ENCODE data around the gene MOSPD3.

MOSPD3 gene

GRCh38 chr7:100591596-100591995 is 20.7 kb upstream of the MOSPD3 start:
- DNase-seq (ENCODE audit: low spot score) = no peak

- no peak for DNase-seq (ENCODE audit: low spot score)
Measured at GRCh38 chr7:100595188-100595587, 17.2 kb upstream of the MOSPD3 start.

DNA sequence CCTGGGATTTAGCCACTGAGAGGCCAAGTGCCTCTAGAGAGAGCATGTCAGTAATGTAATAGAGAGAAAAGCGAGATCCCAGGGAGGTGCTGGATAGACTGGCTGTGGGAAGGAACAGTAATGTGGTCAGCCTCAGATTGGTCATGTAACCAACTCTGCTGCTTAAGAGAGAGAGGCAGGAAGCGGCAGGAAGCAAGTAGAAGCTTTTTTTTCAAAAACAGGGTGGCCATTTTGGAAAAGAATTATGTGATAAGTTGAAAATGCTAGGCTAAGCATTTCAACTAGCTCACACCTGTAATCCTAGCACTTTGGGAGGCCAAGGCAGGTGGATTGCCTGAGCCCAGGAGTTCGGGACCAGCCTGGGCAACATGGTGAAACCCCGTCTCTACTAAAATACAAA is 13.9 kb upstream of the MOSPD3 start:
- no peak for DNase-seq (ENCODE audit: low spot score)

DNA sequence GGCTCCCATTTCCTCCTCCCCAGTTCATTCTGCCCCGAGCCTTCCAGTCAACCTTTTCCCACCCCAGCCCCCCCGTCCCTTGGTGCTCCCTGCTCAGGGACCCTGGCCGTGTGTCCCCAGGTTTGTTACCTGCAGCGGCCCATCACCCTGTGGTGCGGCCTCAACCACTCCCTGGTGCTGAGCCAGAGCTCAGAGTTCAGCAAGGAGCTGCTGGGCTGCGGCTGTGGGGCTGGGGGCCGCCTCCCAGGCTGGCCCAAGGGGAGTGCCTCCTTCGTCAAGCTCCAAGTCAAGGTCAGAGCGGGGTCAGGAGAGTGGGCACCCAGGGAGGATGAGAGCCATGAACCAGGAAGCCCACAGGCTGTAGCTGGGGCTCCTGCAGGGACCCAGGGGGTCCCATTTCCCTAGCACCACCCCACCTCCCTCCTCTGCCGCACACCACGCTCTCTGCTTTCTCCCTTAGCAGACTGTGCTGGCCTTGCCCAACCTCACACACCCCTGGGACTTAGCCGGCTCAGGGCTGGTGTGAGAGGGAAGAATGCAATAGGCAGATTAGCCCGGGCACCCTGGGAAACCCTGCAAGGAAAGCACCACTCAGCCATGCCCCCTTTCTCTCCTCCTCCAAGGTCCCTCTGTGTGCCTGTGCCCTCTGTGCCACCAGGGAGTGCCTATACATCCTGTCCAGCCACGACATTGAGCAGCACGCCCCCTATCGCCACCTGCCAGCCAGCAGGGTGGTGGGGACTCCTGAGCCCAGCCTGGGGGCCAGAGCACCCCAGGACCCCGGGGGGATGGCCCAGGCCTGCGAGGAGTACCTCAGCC is 12.2 kb upstream of the MOSPD3 start:
- no peak for DNase-seq (ENCODE audit: low spot score)

DNA sequence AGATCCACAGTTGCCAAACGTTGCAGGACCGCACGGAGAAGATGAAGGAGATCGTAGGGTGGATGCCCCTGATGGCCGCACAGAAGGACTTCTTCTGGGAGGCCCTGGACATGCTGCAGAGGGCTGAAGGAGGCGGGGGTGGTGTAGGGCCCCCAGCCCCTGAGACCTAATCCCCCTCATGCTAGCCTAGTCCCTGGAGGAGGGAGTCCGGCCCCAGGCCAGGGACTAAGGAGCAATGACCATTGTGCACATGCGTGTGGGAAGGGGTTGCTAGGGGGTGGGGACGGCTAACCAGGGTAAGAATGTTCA is 11.7 kb upstream of the MOSPD3 start:
- no peak for DNase-seq (ENCODE audit: low spot score)

DNA sequence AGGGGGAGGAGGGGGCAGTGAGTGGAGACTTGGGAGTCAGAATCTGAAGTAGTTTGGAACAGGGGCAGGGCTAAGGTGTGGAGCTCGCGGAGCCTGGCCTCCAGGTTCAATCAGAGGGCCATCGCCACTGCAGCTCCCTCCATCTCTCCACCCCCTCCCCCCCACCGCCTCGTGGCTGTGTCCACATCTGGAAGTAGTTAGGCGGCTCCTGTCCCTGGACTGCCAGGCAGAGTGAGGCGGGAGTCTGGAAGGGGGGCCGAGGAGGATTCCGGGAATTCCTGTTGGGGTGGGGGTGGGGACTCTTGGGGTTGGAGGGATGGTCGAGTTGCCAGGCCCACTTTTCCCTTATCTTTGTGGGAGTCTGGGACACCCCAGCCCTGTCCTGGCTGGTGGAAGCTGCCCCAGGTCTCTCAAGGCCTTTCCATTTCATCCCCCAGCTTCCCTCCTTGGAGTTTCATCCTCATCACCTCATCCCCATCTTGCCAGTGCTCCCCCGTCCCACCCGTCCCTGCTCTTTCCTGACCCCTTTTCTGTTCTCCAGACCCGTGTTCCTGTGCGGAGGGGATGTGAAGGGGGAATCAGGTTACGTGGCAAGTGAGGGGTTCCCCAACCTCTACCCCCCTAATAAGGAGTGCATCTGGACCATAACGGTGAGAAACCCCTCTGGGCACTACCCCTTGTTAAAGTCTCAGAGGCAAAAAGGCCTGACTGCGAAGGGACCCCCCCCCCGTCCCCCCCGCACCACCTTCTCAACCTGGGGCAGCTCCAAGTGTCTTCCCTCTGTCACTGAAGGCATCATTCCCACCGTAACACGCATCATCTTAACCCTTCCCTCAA is 9.2 kb upstream of the MOSPD3 start:
- DNase-seq (ENCODE audit: low spot score) = no peak

DNA sequence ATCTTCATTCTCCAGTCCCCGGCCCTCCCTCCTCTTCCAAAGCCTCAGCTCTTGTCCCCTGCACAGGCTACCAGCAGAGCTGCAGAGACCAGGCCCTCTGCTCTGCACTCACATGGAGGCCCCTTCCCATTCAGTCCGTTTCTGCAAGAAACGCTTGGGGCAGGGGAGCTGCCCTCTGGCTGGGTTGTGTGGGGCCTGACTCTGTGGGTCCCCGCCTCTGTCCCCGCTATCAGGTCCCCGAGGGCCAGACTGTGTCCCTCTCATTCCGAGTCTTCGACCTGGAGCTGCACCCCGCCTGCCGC is 8.7 kb upstream of the MOSPD3 start:
- peak; percentile 39 for DNase-seq (ENCODE audit: low spot score)

DNA sequence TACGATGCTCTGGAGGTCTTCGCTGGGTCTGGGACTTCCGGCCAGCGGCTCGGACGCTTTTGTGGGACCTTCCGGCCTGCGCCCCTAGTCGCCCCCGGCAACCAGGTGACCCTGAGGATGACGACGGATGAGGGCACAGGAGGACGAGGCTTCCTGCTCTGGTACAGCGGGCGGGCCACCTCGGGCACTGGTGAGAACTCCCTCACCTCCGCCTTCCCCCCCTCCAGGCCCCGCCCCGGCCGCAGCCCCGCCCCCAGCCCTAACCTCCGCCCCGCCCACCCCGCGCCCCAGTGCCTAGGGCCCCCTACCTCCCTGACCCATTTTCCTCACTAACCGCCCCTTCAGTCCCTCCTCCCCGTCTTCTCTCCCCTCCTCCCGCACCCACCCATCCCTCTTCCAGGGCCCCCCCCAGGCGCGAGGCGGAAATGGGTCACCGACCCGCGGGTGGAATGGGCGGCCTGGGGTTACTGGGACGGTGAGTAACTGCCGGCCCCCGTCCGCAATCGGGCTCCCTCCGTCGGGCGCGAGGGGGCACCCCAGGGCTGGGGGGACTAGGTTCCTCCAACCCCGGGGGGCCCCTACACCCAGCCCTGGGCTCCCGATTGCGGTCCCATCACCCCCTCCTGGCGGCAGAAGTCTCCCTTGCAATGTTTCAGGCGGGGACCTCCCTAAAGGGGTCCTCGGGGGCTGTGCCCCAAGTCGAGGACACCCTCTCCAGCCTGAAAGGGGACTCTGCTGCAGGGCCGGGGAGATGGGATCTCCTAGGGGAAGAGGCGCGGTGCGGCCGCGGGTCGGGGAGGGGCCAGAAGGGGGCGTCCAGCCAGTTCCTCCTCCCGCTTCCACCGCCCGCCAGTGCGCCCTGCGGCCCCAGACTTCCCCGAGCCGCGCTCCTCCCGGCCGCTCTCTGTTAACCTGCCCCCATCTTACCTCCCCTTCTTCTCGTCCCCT is 8.0 kb upstream of the MOSPD3 start:
- peak; percentile 90 for DNase-seq (ENCODE audit: low spot score)

GRCh38 chr7:100604976-100605911 is 7.1 kb upstream of the MOSPD3 start:
- no peak for DNase-seq (ENCODE audit: low spot score)

- no peak for DNase-seq (ENCODE audit: low spot score)
Measured at GRCh38 chr7:100606313-100606712, 6.0 kb upstream of the MOSPD3 start.

- no peak for DNase-seq (ENCODE audit: low spot score)
Measured at GRCh38 chr7:100607111-100607510, 5.2 kb upstream of the MOSPD3 start.

DNA sequence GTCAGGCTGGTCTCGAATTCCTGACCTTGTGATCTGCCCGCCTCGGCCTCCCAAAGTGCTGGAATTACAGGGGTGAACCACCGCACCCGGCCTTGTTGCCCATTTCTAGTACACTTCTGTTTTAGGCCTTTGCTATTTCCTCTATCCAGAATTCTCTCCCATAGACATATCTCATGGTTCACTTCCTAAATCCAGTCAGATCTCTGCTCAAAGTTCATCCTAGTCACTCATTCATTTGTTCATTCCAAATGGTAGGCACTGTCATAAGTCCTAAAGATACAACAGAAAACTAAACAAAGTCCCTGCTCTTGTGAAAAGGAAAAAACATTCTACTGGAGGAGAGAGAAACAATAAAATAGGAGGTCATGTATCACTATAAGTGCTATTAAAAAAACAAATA is 2.4 kb upstream of the MOSPD3 start:
- DNase-seq (ENCODE audit: low spot score) = no peak

- peak; percentile 72 for DNase-seq (ENCODE audit: low spot score)
Measured at GRCh38 chr7:100612730-100613390, 520 bp downstream of the MOSPD3 start.

- no peak for DNase-seq (ENCODE audit: low spot score)
Measured at GRCh38 chr7:100613412-100614175, 1.3 kb downstream of the MOSPD3 start.

- DNase-seq (ENCODE audit: low spot score) = no peak
Measured at GRCh38 chr7:100614308-100614861, 2.0 kb downstream of the MOSPD3 start.

GRCh38 chr7:100620239-100620638 is 7.9 kb downstream of the MOSPD3 start:
- no peak for DNase-seq (ENCODE audit: low spot score)

- no peak for DNase-seq (ENCODE audit: low spot score)
Measured at GRCh38 chr7:100620804-100621203, 8.5 kb downstream of the MOSPD3 start.

DNA sequence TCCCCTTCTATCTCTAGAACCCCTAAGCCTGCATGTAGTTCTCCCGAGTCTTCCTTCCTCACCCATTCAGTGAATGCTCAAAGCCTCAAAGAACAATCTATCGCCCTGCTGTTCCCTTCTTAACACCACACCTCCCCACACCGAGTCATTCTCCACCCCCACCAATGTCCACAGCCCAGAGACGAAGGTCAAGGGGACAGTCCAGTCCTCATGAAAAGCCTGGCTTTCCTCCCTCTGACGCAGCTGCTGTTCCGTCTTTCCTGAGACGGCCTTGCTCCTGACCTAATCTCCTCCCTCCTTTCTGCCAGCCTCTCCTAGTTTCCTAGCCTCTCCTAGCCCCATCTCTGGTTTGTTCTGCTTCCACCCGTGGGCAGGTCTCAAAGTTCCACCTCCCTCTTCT is 9.2 kb downstream of the MOSPD3 start:
- no peak for DNase-seq (ENCODE audit: low spot score)

DNA sequence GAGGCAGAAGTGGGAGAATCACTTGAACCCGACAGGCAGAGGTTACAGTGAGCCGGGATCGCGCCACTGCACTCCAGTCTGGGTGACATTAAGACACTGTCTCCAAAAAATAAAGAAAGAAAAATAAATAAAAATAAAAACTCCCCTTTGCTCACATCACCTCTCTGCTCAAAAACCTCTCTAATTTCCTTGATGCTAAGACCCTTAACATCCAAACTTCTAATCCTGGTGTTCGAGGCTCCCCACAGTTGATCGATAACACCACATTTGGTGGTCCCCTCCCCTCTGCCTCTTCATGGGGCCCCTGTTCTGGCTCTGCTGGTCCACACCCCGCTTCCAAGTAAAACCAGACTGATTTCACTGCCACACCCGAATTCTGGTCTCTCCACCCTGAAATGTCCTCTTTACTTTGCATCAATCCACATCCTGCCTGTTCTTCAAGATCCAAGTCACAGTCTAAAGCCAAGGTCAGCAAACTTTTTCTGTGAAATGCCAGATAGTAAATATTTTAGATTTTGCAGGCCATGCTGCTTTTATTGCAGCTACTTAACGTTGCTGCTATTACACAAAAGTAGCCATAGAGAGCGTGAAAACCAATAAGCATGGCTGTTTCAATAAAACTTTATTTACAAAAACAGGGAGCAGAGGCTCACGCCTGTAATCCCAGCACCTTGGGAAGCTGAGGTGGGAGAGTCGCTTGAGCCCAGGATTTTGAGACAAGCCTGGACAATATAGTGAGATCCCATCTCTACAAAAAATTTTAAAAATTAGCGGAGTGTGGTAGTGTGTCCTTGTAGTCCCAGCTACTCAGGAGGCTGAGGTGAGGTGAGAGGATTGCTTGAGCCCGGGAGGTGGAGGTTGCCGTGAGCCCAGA is 11.8 kb downstream of the MOSPD3 start:
- no peak for DNase-seq (ENCODE audit: low spot score)

Data from NAMALWA (cell line).